GM19035 (cell line): ENCODE measurements around the gene TRABD.
A peak's percentile ranks its signal among the peaks of the same experiment; 100 is the strongest.

Experiments used
- ATAC-seq: cut with Tn5 transposase; IDR thresholded peaks from one replicate; pipeline ENCODE4 v1.9.1; 2021; ENCODE audit not compliant: unreplicated experiment

Gene TRABD

GRCh38 chr22:50184902-50185374, 775 bp upstream of the TRABD start:
- ATAC-seq: peak; percentile 29

- no peak for ATAC-seq
Observed at GRCh38 chr22:50186181-50186714, 535 bp downstream of the TRABD start.

- no peak for ATAC-seq
Observed at GRCh38 chr22:50186761-50187523, 1.2 kb downstream of the TRABD start.

- ATAC-seq: no peak
Observed at GRCh38 chr22:50188356-50188755, 2.6 kb downstream of the TRABD start.

GRCh38 chr22:50189184-50189848, 3.6 kb downstream of the TRABD start:
- ATAC-seq: no peak

GRCh38 chr22:50189849-50190181, 4.1 kb downstream of the TRABD start:
- ATAC-seq: no peak

GRCh38 chr22:50190182-50190940, 4.6 kb downstream of the TRABD start:
- ATAC-seq: peak; percentile 39

GRCh38 chr22:50190941-50191741, 5.4 kb downstream of the TRABD start:
- peak; percentile 20 for ATAC-seq

- ATAC-seq: no peak
Observed at GRCh38 chr22:50192436-50193204, 6.9 kb downstream of the TRABD start.

- ATAC-seq: no peak
Observed at GRCh38 chr22:50193621-50194020, 7.9 kb downstream of the TRABD start.

- ATAC-seq: no peak
Observed at GRCh38 chr22:50194037-50194805, 8.5 kb downstream of the TRABD start.

- no peak for ATAC-seq
Observed at GRCh38 chr22:50196256-50196655, 10.5 kb downstream of the TRABD start.

GRCh38 chr22:50197000-50197800, 11.5 kb downstream of the TRABD start:
- no peak for ATAC-seq

GRCh38 chr22:50197856-50198623, 12.3 kb downstream of the TRABD start:
- no peak for ATAC-seq

- ATAC-seq: no peak
Observed at GRCh38 chr22:50198624-50199017, 12.9 kb downstream of the TRABD start.

GRCh38 chr22:50199251-50199721, 13.6 kb downstream of the TRABD start:
- ATAC-seq: no peak

GRCh38 chr22:50199829-50200460, 14.2 kb downstream of the TRABD start:
- ATAC-seq: no peak
